GM13977 (cell line): Measurements from ENCODE around the gene CA4.
"Not testable (repeated sequence)": the region's sequence is repeated elsewhere in the genome, so short reads cannot be mapped to it uniquely, and the experiment has no call there.

Experiments
- DNase-seq: peaks from one replicate; pipeline ENCODE4 v3.0.0; 2012; ENCODE audit warnings: low spot score
- CTCF ChIP-seq: IDR thresholded peaks from 2 replicates; pipeline ENCODE4 v1.5.1; 2012; ENCODE audit warnings: mild to moderate bottlenecking, control low read depth; ENCODE audit not compliant: insufficient read depth; ENCODE audit errors: extremely low read depth, missing control alignments
- in situ Hi-C: fragments of 300-500 bp; cut with MboI; formaldehyde crosslinking; loops from one replicate; pipeline ENCODE4 v1.12.0; 2022; ENCODE audit warnings: low sequenced_read_pairs, low pct_unique_long_range_greater_than_20kb, mixed read lengths, inconsistent platforms; ENCODE audit not compliant: unreplicated experiment

CA4 gene

GRCh38 chr17:60149691-60150582, at the start of gene CA4:
TSS of gene CA4 (plus strand) at chr17:60149973. CDS start at chr17:60150035, 62 bp downstream.
- in situ Hi-C loops = loop anchor here (25.0 kb wide), 2 partner anchors 262 to 487 kb away; partner anchors contain the start of gene CHCT1
- peak; percentile 37 for DNase-seq
- no peak for TF ChIP-seq CTCF

- DNase-seq, in situ Hi-C loops: not testable (repeated sequence)
Measured at GRCh38 chr17:60100577-60100976, 49.2 kb upstream of the CA4 start.

- in situ Hi-C loops, DNase-seq: not testable (repeated sequence)
Measured at GRCh38 chr17:60102015-60102631, 47.6 kb upstream of the CA4 start.

- TF ChIP-seq CTCF = no peak
- DNase-seq = peak; percentile 33
- in situ Hi-C loops = no loop called here
Measured at GRCh38 chr17:60102632-60103096, 47.1 kb upstream of the CA4 start.

- TF ChIP-seq CTCF = no peak
- in situ Hi-C loops = no loop called here
- DNase-seq = no peak
Measured at GRCh38 chr17:60103957-60104356, 45.8 kb upstream of the CA4 start.

GRCh38 chr17:60106340-60107059, 43.3 kb upstream of the CA4 start:
- no peak for TF ChIP-seq CTCF
- in situ Hi-C loops = no loop called here
- DNase-seq = peak; percentile 33

GRCh38 chr17:60107526-60108257, 42.1 kb upstream of the CA4 start:
- in situ Hi-C loops = no loop called here
- DNase-seq = no peak
- no peak for TF ChIP-seq CTCF

- in situ Hi-C loops = not testable (repeated sequence)
Measured at GRCh38 chr17:60108309-60108708, 41.5 kb upstream of the CA4 start.

More at GRCh38 chr17:60108309-60108708, 41.5 kb upstream of the CA4 start:
- DNase-seq = not testable (repeated sequence)
